Immature natural killer cell (primary cell): Measurements from ENCODE around the gene GPR161. TPM values are rescaled to one million over a fixed set of nuclear protein-coding genes. Genes with fewer than 3 reads are reported as not detected.
"Not testable (repeated sequence)": the region's sequence is repeated elsewhere in the genome, so short reads cannot be mapped to it uniquely, and the experiment has no call there.

Experiments
- DNase-seq, 3 donors: peaks; one replicate each; pipeline ENCODE4 v3.0.0; 2022; ENCODE audit warnings: mixed read lengths in 1 of 3
- H3K27ac Mint-ChIP-seq, 6 donors: one replicate each; pipeline ENCODE4 v1.8.0; 2020; ENCODE audit warnings: mixed read lengths in 6 of 6, mild to moderate bottlenecking in 5 of 6, inconsistent platforms in 4 of 6, moderate library complexity in 3 of 6
- H3K27me3 Mint-ChIP-seq, 3 donors: one replicate each; pipeline ENCODE4 v1.8.0; 2020 to 2021; ENCODE audit warnings: low read depth in 3 of 3, mild to moderate bottlenecking in 3 of 3, mixed read lengths in 3 of 3, moderate library complexity in 3 of 3, inconsistent platforms in 1 of 3
- H3K36me3 Mint-ChIP-seq, 3 donors: one replicate each; pipeline ENCODE4 v1.8.0; 2020; ENCODE audit warnings: mixed read lengths in 3 of 3, inconsistent platforms in 2 of 3, mild to moderate bottlenecking in 2 of 3
- H3K4me1 Mint-ChIP-seq, 2 donors: one replicate each; pipeline ENCODE4 v1.8.0; 2020; ENCODE audit warnings: inconsistent platforms in 2 of 2, mild to moderate bottlenecking in 2 of 2, mixed read lengths in 2 of 2, moderate library complexity in 1 of 2
- H3K4me3 Mint-ChIP-seq, 5 donors: one replicate each; pipeline ENCODE4 v1.8.0; 2020; ENCODE audit warnings: mild to moderate bottlenecking in 5 of 5, mixed read lengths in 5 of 5, inconsistent platforms in 3 of 5, moderate library complexity in 3 of 5
- H3K9me3 Mint-ChIP-seq, 6 donors: one replicate each; pipeline ENCODE4 v1.8.0; 2020; ENCODE audit warnings: mild to moderate bottlenecking in 6 of 6, mixed read lengths in 6 of 6, inconsistent platforms in 4 of 6, moderate library complexity in 3 of 6
- polyA plus RNA-seq, 3 donors: library from polyadenylated mRNA; unstranded; fragments of 300-500 nt; fragmentation: Illumina TruSeq; gene quantifications; one replicate each; pipeline ENCODE4 v1.2.3, GENCODE V29; 2021

Gene GPR161
- polyA plus RNA-seq, 3 donors from 2014 or later, result not detected

DNA sequence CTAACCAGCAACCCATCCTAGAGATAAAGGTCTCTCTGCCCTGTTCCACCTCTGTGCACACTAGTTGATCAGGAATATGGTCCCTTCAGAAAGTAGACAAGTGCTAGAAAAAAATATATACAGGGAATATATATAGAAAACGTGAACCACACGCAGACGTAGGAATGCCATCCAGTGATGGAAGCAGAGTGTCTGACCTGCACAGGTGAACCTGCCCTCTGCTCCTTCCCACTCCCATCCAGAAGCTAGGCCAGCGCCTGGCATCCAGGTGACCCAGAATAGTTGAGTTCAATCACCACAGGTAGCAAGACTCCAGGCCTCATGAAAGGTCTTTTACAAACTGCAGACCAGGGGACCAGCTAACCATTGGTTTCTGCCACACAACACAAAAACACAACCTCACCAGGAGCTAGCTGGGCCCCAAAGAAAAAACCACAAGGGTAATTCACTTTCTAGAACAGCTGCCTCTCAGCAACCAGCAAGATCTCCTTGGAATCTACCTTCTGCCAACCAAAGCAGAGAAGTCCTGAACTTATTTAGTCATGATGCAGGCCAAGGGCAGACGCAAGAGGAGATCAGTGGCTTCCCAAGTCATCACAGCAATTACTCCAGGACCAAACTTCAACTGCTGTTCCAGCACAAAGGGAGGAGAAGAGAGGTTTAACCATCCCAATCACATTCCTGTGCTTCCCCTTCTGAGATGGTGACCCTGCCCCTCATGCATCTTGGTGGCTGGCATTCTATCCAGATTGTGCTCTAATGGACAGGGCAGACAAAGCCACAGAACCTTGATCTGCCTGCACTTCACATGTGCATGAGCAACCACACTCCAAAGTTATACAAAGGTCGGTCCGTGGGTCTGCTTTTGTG is 53.0 kb downstream of the GPR161 start:
- peaks cover 0 to 4% (median 0%) of the 10 kb centered on the region in 3 donors for H3K27me3 Mint-ChIP-seq
- no peak overlapping the region for H3K4me3 Mint-ChIP-seq
- no peak overlapping the region for H3K27ac Mint-ChIP-seq
- H3K9me3 Mint-ChIP-seq, result no peaks in the 10 kb centered on the region
- H3K36me3 Mint-ChIP-seq, result no peaks in the 10 kb centered on the region
- peaks cover 5 to 7% of the 10 kb centered on the region in 2 donors for H3K4me1 Mint-ChIP-seq
- no peak for DNase-seq

DNA sequence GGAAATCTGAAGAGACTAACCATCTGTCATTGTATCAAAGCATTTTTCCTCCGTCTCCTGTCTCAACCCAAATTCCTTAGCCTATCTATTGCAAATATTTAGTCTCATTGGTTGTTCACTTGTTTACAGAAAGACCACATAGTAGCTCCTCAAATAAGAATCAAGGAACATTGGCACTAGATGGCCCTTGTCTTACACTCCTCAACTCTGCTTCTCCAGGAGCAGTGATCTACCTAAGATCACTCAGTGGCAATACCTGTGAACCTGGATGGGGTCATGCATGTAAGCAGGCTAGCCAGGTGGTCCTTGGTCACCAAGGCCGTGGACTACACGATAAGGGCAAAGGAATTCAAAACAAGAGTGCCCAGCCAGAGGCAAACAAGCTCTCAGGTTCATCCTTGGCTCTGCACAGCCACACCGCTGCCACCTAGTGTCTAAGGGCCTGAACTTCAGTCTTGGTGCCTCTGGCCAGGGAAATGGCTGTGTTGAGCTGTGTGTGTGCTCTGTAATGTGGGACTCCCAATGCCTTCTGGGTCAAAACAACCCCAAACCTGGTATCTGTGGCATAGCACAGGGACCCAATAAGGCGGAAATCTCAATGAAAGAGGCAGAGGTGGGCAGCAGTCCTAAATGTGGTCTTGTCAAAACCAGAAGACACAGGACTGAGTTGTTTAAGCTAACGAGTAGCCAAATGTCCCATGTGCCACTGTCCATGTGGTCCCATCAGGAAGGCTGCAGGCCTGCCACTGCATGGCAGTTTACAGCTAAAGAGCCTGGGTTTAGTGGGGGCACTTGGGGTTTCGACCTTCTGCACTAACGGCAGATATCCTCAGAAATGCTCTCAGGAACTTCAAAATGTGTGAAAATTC is 54.5 kb downstream of the GPR161 start:
- H3K4me1 Mint-ChIP-seq, result peaks cover 5 to 7% of the 10 kb centered on the region in 2 donors
- H3K4me3 Mint-ChIP-seq, result no peak overlapping the region
- no peak overlapping the region for H3K27ac Mint-ChIP-seq
- peak; percentile 14 to 42 (median 20) for DNase-seq
- H3K9me3 Mint-ChIP-seq, result no peaks in the 10 kb centered on the region
- peaks cover 0 to 5% (median 0%) of the 10 kb centered on the region in 3 donors for H3K27me3 Mint-ChIP-seq
- H3K36me3 Mint-ChIP-seq, result peaks cover 0 to 9% (median 0%) of the 10 kb centered on the region in 3 donors

DNA sequence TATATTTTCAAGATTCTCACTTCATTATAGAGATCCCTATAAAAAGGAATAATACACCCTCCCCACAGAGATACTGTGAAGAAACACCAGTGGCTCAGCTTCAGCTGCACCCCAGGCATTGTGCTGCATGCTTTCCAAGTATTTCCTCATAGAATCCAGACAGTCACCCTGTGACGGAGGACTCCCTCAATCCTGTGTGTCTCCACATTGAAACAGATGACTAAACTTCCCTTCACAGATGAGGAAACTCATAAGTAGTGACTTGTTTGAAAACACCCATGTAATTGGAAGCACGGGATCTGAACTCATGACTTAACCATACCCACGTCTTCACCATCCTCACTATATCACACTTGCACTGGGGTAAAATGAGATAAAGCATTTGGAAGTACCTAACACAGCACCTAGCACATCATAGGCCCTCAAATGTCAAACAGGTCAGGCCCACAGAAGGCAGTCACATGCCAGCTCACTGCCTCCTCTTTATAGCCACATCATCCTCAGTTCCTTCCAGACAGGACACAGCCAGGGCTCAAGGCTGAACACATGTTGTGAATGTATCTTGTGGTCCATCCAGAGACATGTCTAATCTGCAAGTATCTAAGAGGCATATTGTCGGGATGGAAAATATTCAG is 55.2 kb downstream of the GPR161 start:
- Mint-ChIP-seq H3K36me3 (peaks cover 4 to 14% (median 4%) of the 10 kb centered on the region in 3 donors), H3K27ac (no peak overlapping the region), H3K4me1 (peaks cover 5 to 7% of the 10 kb centered on the region in 2 donors), H3K27me3 (peaks cover 0 to 5% (median 0%) of the 10 kb centered on the region in 3 donors), H3K9me3 (no peaks in the 10 kb centered on the region), H3K4me3 (no peak overlapping the region)
- DNase-seq, result no peak

DNA sequence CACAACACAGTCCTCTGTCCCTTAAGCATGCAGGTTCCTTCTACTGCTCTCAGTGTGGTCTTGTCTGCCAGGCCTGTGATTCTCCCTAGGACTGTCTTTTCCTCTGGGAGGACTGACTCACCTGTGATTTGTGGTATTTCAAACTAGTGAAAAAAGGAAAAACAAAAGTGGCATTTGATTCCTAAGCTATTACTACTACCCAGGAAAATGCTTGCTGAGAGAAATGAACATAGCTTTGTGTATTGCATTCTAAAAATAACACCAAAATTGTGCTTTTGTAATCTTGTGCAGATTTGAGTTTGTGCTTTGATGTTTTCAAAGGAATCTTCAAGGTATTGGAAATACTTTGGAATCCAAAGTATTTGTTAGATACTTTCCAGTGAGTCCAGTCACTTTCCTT is 57.0 kb downstream of the GPR161 start:
- Mint-ChIP-seq H3K4me1 (peaks cover under 1 to 2% of the 10 kb centered on the region in 2 donors), H3K27ac (no peak overlapping the region), H3K36me3 (peaks cover 10 to 25% (median 15%) of the 10 kb centered on the region in 3 donors), H3K9me3 (no peaks in the 10 kb centered on the region), H3K27me3 (peaks cover 0 to 3% (median 0%) of the 10 kb centered on the region in 3 donors), H3K4me3 (no peak overlapping the region)
- DNase-seq, result no peak

DNA sequence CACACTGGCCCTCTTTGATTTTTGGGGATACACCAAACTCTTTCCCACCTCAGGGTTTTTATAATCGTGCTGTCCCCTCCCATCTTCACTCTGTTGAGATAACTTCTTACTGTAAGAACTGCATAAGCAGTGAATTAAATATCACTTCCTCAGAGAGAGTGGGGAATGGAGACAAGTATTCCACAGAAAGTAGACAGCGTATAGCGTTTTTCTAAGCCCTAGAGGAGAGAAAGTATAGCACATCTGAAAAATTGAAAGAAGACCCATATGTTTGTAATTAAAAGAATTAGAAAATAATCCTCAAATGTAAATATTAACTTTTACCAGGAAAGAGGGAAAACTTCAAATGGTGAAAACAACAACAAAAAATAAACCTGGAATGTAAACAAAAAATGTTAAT is 67.3 kb downstream of the GPR161 start:
- Mint-ChIP-seq H3K36me3 (peaks cover 23 to 70% (median 25%) of the 10 kb centered on the region in 3 donors), H3K9me3 (no peaks in the 10 kb centered on the region), H3K4me1 (no peaks in the 10 kb centered on the region), H3K4me3 (no peak overlapping the region), H3K27ac (no peak overlapping the region), H3K27me3 (no peaks in the 10 kb centered on the region)
- no peak for DNase-seq

DNA sequence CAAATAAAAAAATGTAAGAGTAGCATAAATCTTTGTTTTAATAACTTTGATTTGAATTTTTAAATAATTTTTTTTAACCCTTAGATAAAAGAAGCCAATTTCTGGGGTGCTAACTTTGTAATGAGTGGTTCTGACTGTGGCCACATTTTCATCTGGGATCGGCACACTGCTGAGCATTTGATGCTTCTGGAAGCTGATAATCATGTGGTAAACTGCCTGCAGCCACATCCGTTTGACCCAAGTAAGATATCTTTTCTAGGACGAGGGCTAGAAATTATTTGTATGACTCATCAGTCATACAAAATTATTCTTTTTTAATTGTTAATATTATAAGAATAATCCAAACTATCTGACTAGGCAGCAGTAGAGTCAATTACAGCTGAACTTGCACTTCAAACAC is 71.2 kb downstream of the GPR161 start:
- Mint-ChIP-seq H3K4me3 (no peak overlapping the region), H3K27me3 (no peaks in the 10 kb centered on the region), H3K27ac (no peak overlapping the region), H3K4me1 (no peaks in the 10 kb centered on the region), H3K9me3 (no peaks in the 10 kb centered on the region), H3K36me3 (peaks cover 17 to 54% (median 20%) of the 10 kb centered on the region in 3 donors)
- DNase-seq, result no peak

DNA sequence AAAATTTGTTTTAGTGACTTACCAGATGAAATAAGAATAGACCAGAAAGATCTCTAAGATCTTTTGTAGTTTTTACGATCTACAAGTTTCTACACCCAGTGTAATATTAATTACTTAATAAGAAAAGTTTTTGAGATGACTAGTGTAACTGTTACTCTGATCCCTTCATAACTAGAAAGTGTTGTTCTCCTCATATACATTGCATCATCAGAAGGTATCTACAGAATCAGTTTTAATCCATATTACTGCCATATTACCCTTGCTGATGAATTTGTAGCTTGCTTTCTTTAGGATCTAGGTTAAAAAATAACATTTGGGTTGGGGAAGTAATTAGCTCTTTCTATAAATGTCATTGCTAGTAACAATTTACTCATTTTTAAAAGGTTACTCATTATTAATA is 72.5 kb downstream of the GPR161 start:
- H3K4me1 Mint-ChIP-seq, result no peaks in the 10 kb centered on the region
- H3K36me3 Mint-ChIP-seq, result peaks cover 20 to 53% (median 20%) of the 10 kb centered on the region in 3 donors
- H3K9me3 Mint-ChIP-seq, result no peaks in the 10 kb centered on the region
- no peaks in the 10 kb centered on the region for H3K27me3 Mint-ChIP-seq
- no peak overlapping the region for H3K4me3 Mint-ChIP-seq
- DNase-seq, result no peak
- H3K27ac Mint-ChIP-seq, result no peak overlapping the region

DNA sequence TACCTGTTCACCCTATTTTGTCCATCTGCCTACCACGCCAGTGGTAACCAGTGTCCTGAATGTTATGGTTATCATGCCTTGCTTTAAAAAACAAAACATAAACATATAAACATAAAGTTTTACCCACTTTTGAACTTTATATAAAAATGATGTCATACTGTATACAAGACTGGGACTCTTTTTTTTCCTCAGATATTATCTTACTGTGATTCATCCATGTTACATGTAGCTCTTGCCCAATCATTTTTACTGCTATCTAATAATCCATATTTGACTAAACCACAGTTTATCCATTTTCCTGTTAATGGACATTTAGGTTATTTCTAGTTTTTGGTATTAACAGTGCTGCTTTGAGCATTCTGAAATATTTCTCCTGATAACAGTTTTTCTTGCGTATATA is 78.8 kb downstream of the GPR161 start:
- Mint-ChIP-seq H3K27me3 (no peaks in the 10 kb centered on the region), H3K4me3 (no peak overlapping the region), H3K9me3 (peaks cover 0 to 3% (median 0%) of the 10 kb centered on the region in 6 donors), H3K27ac (no peak overlapping the region), H3K4me1 (peaks cover 13 to 16% of the 10 kb centered on the region in 2 donors), H3K36me3 (peaks cover 8 to 12% (median 8%) of the 10 kb centered on the region in 3 donors)
- DNase-seq, result no peak

DNA sequence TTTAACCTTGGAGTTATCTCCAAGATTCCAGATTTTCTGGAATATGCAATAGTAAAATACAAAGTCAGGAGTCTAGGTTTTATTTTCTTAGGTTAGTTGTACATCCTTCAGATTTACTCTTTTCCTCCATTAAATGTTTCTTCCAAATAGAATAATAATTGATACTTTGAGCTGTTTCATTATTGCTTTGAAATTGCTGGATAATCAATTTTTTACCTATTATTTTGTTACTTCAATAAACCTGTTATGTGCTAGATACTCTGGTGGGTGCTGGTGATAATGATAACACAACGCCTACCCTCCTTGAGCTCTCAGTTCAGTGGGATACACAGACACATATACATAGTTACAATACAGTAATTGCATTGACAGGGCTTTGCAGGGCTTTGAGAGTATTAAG is 79.4 kb downstream of the GPR161 start:
- Mint-ChIP-seq H3K36me3 (peaks cover 8 to 12% (median 8%) of the 10 kb centered on the region in 3 donors), H3K27ac (no peak overlapping the region), H3K9me3 (peaks cover 0 to 3% (median 0%) of the 10 kb centered on the region in 6 donors), H3K27me3 (no peaks in the 10 kb centered on the region), H3K4me1 (peaks cover 13 to 20% of the 10 kb centered on the region in 2 donors), H3K4me3 (no peak overlapping the region)
- DNase-seq, result no peak

DNA sequence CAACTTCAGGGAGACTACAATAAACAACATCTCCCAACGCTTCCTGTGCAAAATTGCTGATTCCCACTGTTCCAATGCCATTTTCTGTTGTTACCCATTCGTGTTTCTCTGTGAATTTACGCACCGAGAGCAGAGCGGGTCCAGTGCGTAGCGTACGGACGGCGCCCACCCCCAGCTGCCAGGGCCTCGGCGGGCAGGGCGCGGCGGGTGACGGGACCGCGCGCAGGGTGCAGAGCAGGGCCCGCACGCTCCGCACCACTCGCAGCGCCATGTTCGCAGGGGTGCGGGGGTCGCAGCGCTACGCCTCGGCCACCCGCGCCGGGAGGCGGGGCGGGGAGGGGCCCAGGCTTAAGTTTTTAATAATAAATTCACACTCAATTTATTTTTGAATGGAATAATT is 80.6 kb downstream of the GPR161 start:
- H3K4me1 Mint-ChIP-seq, result peaks cover 13 to 20% of the 10 kb centered on the region in 2 donors
- not testable (repeated sequence) for DNase-seq, H3K4me3 Mint-ChIP-seq, H3K27me3 Mint-ChIP-seq, H3K9me3 Mint-ChIP-seq, H3K27ac Mint-ChIP-seq
- peaks cover 8 to 12% (median 8%) of the 10 kb centered on the region in 3 donors for H3K36me3 Mint-ChIP-seq

DNA sequence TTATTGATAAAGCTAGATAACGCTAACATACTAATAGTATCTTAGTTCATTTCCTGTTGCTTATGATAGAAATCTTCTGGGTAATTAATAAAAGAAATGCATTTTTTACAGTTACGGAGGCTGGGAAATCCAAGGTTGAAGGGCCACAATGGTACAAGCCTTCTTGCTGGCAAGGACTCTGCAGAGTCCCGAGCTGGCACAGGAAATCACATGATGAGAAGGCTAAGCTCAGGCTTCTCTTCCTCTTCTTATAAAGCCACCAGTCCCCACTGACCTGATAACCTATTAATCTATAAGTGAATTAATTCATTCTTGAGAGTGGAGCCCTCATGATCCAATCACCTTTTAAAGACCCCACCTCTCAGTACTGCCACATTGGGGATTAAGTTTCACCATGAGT is 82.6 kb downstream of the GPR161 start:
- Mint-ChIP-seq H3K9me3 (peaks cover 0 to 3% (median 0%) of the 10 kb centered on the region in 6 donors), H3K4me3 (peak overlapping the region in 2 of 5 donors; percentile 4 to 31), H3K27ac (peak overlapping the region in 1 of 6 donors; percentile 12), H3K36me3 (peaks cover 0 to 4% (median 3%) of the 10 kb centered on the region in 3 donors), H3K4me1 (peaks cover 13 to 20% of the 10 kb centered on the region in 2 donors), H3K27me3 (no peaks in the 10 kb centered on the region)
- no peak for DNase-seq

DNA sequence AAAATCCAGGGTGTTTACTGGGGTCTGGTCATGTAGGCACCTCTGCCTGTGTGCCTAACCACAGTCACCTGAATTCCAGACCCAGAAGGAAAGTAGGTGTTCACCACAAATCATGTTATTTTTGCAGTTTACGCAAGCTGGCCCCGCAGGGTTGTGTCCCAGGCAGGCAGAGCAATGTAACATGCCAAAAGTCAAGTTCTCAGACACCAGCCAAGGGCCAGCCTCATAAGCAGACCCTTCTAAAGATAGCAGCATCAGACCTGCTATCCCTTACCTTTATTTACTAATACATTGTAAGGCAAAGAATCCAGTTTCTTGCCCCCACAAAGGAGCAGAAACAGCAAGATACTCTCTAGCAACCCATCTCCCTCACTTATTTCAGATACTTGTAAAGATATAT is 83.0 kb downstream of the GPR161 start:
- peaks cover 13 to 20% of the 10 kb centered on the region in 2 donors for H3K4me1 Mint-ChIP-seq
- peak overlapping the region in 1 of 6 donors; percentile 31 for H3K27ac Mint-ChIP-seq
- H3K9me3 Mint-ChIP-seq, result peaks cover 0 to 3% (median 0%) of the 10 kb centered on the region in 6 donors
- no peaks in the 10 kb centered on the region for H3K27me3 Mint-ChIP-seq
- H3K36me3 Mint-ChIP-seq, result peaks cover 0 to 6% (median 6%) of the 10 kb centered on the region in 3 donors
- no peak for DNase-seq
- peak overlapping the region in 1 of 5 donors; percentile 7 for H3K4me3 Mint-ChIP-seq

DNA sequence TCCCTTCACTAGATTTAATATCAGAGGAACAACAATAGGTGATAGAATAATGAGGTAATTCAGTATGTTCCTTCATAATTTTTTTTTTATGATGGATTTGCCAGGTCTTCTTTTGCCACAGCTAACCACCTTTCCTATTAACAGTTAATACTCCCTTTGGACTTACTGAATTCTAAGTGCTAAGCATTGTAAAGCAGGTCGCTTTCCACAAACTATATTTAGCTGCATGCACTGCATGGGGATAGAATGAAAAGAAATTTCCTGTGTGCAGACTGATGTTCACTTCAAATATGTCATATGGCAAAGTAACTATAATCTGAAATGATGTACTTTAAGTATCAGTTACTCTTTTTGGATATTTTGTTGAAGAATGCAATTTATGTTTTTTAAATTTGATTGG is 85.8 kb downstream of the GPR161 start:
- DNase-seq, result no peak
- peaks cover 0 to 12% (median 3%) of the 10 kb centered on the region in 3 donors for H3K36me3 Mint-ChIP-seq
- H3K27me3 Mint-ChIP-seq, result no peaks in the 10 kb centered on the region
- no peak overlapping the region for H3K27ac Mint-ChIP-seq
- H3K4me1 Mint-ChIP-seq, result peaks cover 13 to 20% of the 10 kb centered on the region in 2 donors
- peaks cover 0 to 2% (median 0%) of the 10 kb centered on the region in 6 donors for H3K9me3 Mint-ChIP-seq
- no peak overlapping the region for H3K4me3 Mint-ChIP-seq
